ENCODE results near the gene NPR1.

DNA sequence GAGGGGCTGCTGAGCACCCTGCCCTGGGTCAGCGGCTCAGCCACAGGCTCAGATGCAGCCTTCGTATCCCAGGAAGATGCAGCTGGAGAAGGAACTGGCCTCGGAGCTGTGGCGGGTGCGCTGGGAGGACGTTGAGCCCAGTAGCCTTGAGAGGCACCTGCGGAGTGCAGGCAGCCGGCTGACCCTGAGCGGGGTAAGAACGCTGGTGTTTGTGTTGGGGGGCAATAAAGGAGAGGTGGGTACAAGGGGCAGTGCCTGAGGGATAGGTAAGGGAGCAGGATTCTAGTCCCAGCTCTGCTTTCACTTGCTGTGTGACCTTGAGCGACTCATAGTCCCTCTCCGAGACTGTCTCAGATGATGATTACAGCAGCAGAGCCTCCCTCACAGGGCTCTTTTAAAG lies 6.4 kb downstream of the NPR1 start:
- no peak for TF ChIP-seq ZNF558 (tag by site-specific recombination; IDR thresholded peaks at IDR 0.05)
- TF ChIP-seq, protein P1, sequence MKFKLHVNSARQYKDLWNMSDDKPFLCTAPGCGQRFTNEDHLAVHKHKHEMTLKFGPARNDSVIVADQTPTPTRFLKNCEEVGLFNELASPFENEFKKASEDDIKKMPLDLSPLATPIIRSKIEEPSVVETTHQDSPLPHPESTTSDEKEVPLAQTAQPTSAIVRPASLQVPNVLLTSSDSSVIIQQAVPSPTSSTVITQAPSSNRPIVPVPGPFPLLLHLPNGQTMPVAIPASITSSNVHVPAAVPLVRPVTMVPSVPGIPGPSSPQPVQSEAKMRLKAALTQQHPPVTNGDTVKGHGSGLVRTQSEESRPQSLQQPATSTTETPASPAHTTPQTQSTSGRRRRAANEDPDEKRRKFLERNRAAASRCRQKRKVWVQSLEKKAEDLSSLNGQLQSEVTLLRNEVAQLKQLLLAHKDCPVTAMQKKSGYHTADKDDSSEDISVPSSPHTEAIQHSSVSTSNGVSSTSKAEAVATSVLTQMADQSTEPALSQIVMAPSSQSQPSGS (tag by site-specific recombination; IDR thresholded peaks at IDR 0.05; ENCODE audit: low read depth) = no peak
- no peak for TF ChIP-seq REPIN1 (tag by site-specific recombination; IDR thresholded peaks at IDR 0.05; ENCODE audit: low read depth)
- TF ChIP-seq, protein P2, sequence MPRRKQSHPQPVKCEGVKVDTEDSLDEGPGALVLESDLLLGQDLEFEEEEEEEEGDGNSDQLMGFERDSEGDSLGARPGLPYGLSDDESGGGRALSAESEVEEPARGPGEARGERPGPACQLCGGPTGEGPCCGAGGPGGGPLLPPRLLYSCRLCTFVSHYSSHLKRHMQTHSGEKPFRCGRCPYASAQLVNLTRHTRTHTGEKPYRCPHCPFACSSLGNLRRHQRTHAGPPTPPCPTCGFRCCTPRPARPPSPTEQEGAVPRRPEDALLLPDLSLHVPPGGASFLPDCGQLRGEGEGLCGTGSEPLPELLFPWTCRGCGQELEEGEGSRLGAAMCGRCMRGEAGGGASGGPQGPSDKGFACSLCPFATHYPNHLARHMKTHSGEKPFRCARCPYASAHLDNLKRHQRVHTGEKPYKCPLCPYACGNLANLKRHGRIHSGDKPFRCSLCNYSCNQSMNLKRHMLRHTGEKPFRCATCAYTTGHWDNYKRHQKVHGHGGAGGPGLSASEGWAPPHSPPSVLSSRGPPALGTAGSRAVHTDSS (tag by site-specific recombination; IDR thresholded peaks at IDR 0.05) = no peak
- TF ChIP-seq, protein P3, sequence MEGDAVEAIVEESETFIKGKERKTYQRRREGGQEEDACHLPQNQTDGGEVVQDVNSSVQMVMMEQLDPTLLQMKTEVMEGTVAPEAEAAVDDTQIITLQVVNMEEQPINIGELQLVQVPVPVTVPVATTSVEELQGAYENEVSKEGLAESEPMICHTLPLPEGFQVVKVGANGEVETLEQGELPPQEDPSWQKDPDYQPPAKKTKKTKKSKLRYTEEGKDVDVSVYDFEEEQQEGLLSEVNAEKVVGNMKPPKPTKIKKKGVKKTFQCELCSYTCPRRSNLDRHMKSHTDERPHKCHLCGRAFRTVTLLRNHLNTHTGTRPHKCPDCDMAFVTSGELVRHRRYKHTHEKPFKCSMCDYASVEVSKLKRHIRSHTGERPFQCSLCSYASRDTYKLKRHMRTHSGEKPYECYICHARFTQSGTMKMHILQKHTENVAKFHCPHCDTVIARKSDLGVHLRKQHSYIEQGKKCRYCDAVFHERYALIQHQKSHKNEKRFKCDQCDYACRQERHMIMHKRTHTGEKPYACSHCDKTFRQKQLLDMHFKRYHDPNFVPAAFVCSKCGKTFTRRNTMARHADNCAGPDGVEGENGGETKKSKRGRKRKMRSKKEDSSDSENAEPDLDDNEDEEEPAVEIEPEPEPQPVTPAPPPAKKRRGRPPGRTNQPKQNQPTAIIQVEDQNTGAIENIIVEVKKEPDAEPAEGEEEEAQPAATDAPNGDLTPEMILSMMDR (tag by site-specific recombination; IDR thresholded peaks at IDR 0.05) = no peak
- TF ChIP-seq, protein P4, sequence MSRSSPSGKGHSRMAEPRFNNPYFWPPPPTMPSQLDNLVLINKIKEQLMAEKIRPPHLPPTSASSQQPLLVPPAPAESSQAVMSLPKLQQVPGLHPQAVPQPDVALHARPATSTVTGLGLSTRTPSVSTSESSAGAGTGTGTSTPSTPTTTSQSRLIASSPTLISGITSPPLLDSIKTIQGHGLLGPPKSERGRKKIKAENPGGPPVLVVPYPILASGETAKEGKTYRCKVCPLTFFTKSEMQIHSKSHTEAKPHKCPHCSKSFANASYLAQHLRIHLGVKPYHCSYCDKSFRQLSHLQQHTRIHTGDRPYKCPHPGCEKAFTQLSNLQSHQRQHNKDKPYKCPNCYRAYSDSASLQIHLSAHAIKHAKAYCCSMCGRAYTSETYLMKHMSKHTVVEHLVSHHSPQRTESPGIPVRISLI (tag by site-specific recombination; IDR thresholded peaks at IDR 0.05) = no peak
- TF ChIP-seq ZNF629 (tag by site-specific recombination; IDR thresholded peaks at IDR 0.05) = no peak
- TF ChIP-seq, protein P5, sequence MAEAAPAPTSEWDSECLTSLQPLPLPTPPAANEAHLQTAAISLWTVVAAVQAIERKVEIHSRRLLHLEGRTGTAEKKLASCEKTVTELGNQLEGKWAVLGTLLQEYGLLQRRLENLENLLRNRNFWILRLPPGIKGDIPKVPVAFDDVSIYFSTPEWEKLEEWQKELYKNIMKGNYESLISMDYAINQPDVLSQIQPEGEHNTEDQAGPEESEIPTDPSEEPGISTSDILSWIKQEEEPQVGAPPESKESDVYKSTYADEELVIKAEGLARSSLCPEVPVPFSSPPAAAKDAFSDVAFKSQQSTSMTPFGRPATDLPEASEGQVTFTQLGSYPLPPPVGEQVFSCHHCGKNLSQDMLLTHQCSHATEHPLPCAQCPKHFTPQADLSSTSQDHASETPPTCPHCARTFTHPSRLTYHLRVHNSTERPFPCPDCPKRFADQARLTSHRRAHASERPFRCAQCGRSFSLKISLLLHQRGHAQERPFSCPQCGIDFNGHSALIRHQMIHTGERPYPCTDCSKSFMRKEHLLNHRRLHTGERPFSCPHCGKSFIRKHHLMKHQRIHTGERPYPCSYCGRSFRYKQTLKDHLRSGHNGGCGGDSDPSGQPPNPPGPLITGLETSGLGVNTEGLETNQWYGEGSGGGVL (tag by site-specific recombination; IDR thresholded peaks at IDR 0.05) = no peak
- TF ChIP-seq KLF1 (tag by site-specific recombination; IDR thresholded peaks at IDR 0.05) = no peak
- TF ChIP-seq, protein P6, sequence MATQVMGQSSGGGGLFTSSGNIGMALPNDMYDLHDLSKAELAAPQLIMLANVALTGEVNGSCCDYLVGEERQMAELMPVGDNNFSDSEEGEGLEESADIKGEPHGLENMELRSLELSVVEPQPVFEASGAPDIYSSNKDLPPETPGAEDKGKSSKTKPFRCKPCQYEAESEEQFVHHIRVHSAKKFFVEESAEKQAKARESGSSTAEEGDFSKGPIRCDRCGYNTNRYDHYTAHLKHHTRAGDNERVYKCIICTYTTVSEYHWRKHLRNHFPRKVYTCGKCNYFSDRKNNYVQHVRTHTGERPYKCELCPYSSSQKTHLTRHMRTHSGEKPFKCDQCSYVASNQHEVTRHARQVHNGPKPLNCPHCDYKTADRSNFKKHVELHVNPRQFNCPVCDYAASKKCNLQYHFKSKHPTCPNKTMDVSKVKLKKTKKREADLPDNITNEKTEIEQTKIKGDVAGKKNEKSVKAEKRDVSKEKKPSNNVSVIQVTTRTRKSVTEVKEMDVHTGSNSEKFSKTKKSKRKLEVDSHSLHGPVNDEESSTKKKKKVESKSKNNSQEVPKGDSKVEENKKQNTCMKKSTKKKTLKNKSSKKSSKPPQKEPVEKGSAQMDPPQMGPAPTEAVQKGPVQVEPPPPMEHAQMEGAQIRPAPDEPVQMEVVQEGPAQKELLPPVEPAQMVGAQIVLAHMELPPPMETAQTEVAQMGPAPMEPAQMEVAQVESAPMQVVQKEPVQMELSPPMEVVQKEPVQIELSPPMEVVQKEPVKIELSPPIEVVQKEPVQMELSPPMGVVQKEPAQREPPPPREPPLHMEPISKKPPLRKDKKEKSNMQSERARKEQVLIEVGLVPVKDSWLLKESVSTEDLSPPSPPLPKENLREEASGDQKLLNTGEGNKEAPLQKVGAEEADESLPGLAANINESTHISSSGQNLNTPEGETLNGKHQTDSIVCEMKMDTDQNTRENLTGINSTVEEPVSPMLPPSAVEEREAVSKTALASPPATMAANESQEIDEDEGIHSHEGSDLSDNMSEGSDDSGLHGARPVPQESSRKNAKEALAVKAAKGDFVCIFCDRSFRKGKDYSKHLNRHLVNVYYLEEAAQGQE (tag by site-specific recombination; IDR thresholded peaks at IDR 0.05) = no peak
- no peak for TF ChIP-seq TCF7L2 (IDR thresholded peaks at IDR 0.05; ENCODE audit: borderline replicate concordance, low read depth, low read length)

All from HEK293 (cell line).